Suppressor macrophage treated with lipopolysaccharide for 4 hours (primary cell): ENCODE data around the gene PCDHB4.
A peak's percentile ranks its signal among the peaks of the same experiment; 100 is the strongest.
"Not testable (repeated sequence)": the region's sequence is repeated elsewhere in the genome, so short reads cannot be mapped to it uniquely, and the experiment has no call there.

Experiments used
- DNase-seq: peaks from one replicate; pipeline ENCODE4 v3.0.0-alpha.2; 2020

PCDHB4 gene

GRCh38 chr5:141121563-141121962, at the start of gene PCDHB4:
Gene PCDHB4, plus strand, starts transcription at chr5:141121818. Its CDS starts 181 bp downstream, at chr5:141121999.
- DNase-seq, result no peak

DNA sequence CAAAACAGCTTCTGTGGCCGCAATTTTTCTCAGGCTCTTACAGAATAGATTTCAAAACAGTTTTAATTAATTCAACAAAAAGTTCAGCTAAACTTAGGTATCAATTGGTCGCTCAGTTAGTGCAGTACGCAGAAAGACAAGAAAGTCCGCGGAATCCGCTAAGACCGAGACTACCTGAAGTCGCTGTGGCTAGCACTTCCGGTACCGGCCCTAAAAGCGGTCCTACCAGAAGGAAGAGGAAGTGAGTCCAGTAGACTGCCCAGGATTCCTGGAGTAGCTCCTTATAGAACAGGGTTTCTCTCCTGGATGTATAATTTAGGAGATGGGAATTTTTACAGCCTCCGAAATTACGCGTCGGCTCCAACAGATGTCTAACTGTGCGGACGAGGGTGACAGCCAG, 43.8 kb upstream of the PCDHB4 start:
- DNase-seq, result no peak

DNA sequence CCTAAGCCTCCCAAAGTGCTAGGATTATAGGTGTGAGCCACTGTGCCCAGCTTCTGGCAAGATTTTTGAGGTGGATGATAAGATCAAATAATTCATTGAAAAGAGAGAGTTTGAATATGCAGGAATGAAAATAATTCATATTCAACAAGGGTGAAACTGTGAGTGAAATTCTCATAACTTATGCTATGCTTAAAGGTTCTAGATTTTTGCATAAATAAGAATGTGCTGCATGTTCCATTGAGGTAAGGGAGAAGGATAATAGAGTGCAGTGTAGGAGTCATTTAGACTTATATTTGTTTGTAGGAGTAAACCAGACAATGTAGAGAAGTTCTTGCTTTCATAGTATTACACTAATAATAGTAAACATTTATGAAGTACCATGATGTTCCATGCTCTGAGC, 39.4 kb upstream of the PCDHB4 start:
- no peak for DNase-seq

- DNase-seq, result no peak
Observed at GRCh38 chr5:141084487-141084989, 37.1 kb upstream of the PCDHB4 start.

GRCh38 chr5:141094481-141095262, 26.9 kb upstream of the PCDHB4 start, which contains the start of gene PCDHB2:
Gene PCDHB2, plus strand, starts transcription at chr5:141094615. Its CDS starts 176 bp downstream, at chr5:141094791.
- no peak for DNase-seq

- DNase-seq, result no peak
Observed at GRCh38 chr5:141095263-141095641, 26.4 kb upstream of the PCDHB4 start.

DNA sequence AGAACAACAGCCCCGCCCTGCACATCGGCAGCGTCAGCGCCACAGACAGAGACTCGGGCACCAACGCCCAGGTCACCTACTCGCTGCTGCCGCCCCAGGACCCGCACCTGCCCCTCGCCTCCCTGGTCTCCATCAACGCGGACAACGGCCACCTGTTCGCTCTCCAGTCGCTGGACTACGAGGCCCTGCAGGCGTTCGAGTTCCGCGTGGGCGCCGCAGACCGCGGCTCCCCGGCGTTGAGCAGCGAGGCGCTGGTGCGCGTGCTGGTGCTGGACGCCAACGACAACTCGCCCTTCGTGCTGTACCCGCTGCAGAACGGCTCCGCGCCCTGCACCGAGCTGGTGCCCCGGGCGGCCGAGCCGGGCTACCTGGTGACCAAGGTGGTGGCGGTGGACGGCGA, 25.4 kb upstream of the PCDHB4 start:
- DNase-seq, result not testable (repeated sequence)

DNA sequence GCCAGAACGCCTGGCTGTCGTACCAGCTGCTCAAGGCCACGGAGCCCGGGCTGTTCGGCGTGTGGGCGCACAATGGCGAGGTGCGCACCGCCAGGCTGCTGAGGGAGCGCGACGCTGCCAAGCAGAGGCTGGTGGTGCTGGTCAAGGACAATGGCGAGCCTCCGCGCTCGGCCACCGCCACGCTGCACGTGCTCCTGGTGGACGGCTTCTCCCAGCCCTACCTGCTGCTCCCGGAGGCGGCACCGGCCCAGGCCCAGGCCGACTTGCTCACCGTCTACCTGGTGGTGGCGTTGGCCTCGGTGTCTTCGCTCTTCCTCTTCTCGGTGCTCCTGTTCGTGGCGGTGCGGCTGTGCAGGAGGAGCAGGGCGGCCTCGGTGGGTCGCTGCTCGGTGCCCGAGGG, 25.0 kb upstream of the PCDHB4 start:
- DNase-seq, result not testable (repeated sequence)

DNA sequence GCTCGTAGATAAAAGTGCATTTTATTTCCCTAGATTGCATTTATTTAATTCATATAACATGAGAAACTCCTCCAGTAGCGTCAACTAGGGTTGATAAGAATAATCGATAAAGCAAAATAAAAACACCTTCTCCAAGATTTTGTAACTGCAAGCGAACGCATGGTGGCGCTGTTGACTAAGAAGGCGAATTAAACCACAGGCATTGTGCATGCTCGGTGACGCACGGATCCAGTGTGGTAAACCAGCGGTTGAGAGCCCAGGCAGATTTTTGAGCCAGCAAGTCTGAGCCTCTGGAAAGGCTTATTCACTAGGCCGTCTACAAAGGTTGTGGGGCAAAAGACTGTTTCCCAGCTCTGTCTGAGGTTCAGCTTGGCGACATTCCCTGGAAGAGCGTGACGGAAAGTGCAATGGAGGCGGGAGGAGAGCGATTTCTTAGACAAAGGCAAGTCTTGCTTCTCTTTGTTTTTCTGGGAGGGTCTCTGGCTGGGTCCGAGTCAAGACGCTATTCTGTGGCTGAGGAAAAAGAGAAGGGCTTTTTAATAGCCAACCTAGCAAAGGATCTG, 21.3 kb upstream of the PCDHB4 start, which contains the start of gene PCDHB3:
TSS of gene PCDHB3 (plus strand) at position 231 of the 563 bp plus-strand sequence. CDS start at position 408, 177 bp downstream.
- DNase-seq, result peak; percentile 0

- DNase-seq, result no peak
Observed at GRCh38 chr5:141101059-141101458, 20.6 kb upstream of the PCDHB4 start.

DNA sequence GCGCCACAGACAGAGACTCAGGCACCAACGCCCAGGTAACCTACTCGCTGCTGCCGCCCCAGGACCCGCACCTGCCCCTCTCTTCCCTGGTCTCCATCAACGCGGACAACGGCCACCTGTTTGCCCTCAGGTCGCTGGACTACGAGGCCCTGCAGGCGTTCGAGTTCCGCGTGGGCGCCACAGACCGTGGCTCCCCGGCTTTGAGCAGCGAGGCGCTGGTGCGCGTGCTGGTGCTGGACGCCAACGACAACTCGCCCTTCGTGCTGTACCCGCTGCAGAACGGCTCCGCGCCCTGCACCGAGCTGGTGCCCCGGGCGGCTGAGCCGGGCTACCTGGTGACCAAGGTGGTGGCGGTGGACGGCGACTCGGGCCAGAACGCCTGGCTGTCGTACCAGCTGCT, 19.5 kb upstream of the PCDHB4 start:
- not testable (repeated sequence) for DNase-seq

GRCh38 chr5:141102471-141102870, 19.1 kb upstream of the PCDHB4 start:
- not testable (repeated sequence) for DNase-seq

DNA sequence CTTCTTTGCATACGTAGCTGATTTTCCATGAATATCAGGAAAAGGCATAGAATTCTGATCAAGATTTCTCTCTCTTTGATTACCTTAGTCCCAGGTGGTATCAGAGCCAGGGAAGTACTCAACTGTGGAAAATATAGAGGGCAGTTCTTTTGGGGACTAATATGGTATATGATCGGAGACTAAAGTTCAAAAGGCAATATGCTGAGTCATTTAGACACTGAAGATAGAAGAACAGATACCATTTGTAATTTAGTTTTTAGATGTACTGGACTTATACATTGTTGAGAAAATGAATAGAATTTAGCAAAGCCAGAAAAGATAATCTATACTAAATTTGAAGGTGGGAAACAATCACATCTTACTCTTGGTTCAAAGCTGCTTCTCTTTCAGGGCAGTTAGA, 16.3 kb upstream of the PCDHB4 start:
- no peak for DNase-seq

DNA sequence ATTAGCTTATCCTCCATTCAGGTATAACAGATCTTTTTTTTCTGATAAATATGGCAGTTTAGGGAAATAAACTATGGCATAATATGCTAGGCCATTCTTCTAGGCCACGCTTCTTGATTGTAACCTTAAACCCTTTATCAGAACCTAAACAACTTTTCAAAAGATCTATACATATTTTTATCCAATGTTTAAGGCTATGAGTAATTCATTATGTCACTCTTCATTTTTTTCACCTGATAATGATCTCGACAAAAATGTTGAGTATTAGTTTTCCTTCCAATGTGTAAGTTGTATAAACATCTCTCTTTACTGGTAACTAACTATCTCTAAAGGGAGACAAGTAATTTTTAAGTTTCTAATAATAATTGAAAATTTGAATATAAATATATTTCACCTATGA, 2.4 kb upstream of the PCDHB4 start:
- no peak for DNase-seq

- DNase-seq, result no peak
Observed at GRCh38 chr5:141121985-141122384, 367 bp downstream of the PCDHB4 start.

DNA sequence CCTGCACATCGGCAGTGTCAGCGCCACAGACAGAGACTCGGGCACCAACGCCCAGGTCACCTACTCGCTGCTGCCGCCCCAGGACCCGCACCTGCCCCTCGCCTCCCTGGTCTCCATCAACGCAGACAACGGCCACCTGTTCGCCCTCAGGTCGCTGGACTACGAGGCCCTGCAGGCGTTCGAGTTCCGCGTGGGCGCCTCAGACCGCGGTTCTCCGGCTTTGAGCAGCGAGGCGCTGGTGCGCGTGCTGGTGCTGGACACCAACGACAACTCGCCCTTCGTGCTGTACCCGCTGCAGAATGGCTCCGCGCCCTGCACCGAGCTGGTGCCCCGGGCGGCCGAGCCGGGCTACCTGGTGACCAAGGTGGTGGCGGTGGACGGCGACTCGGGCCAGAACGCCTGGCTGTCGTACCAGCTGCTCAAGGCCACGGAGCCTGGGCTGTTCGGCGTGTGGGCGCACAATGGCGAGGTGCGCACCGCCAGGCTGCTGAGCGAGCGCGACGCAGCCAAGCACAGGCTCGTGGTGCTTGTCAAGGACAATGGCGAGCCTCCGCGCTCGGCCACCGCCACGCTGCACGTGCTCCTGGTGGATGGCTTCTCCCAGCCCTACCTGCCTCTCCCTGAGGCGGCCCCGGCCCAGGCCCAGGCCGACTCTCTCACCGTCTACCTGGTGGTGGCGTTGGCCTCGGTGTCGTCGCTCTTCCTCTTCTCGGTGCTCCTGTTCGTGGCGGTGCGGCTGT, 1.9 kb downstream of the PCDHB4 start:
- not testable (repeated sequence) for DNase-seq

GRCh38 chr5:141127305-141127704, 5.7 kb downstream of the PCDHB4 start:
- DNase-seq, result no peak

- peak; percentile 1 for DNase-seq
Observed at GRCh38 chr5:141135030-141135717, 13.6 kb downstream of the PCDHB4 start, which contains the start of gene PCDHB5. Gene PCDHB5, plus strand, starts transcription at chr5:141135206. Its CDS starts 229 bp downstream, at chr5:141135435.

- DNase-seq, result no peak
Observed at GRCh38 chr5:141135718-141136266, 14.2 kb downstream of the PCDHB4 start.

DNA sequence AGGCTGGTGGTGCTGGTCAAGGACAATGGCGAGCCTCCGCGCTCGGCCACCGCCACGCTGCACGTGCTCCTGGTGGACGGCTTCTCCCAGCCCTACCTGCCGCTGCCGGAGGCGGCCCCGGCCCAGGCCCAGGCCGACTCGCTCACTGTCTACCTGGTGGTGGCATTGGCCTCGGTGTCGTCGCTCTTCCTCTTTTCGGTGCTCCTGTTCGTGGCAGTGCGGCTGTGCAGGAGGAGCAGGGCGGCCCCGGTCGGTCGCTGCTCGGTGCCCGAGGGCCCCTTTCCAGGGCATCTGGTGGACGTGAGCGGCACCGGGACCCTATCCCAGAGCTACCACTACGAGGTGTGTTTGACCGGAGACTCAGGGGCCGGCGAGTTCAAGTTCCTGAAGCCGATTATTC, 15.7 kb downstream of the PCDHB4 start:
- DNase-seq, result not testable (repeated sequence)

- no peak for DNase-seq
Observed at GRCh38 chr5:141149812-141150211, 28.2 kb downstream of the PCDHB4 start, which contains the start of gene PCDHB6. Gene PCDHB6, plus strand, starts transcription at chr5:141150057. Its CDS starts 201 bp downstream, at chr5:141150258.
